Stimulated activated CD4-positive, alpha-beta T cell treated with anti-CD3 and anti-CD28 coated beads, TNF-alpha, amount 100 ng/mL, for 24 hours (primary cell): ENCODE data around the gene TFCP2L1.

ENCODE experiments used
- DNase-seq, 3 experiments: peaks; one replicate each; pipeline ENCODE4 v3.0.0-alpha.2; 2020; ENCODE audit warnings: low read depth in 3 of 3

The TFCP2L1 gene

DNA sequence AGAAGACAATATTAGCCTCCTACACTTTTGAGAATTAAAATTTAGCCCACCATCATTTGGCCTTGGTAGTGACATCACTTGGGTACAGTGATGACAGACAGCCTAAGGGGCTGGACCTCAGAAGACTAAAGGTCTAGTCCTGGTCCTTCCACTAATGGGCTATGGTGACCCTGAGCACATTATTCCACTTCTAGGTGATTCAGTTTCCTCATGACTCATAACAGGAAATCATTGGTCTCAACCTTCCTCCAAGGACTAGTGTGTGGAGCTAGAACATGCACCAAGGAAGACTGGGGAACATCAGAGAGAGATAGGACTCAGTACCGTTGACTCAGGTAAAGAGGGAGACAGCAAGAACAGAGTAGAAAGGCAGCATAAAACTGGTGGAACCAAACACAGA lies 64.0 kb downstream of the TFCP2L1 start:
- no peak for DNase-seq

DNA sequence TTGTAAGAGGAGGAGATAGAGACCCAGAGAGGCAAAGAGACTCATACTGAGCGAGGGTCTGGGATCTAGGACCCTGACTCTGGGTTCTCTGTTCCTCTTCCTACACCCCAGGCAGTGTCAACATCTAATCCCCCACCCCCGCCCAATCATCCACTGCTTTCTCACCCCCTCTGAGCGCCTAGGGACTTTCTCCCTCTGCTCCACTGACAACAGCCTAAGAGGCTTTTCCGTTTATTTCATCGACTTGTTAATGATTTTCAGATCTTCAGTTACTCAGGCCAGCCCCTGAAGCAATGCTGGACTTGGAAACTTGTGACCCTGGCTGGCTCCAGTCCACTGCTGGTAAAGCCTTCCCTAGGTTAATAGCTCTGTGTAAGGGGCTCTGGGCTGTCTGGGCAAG lies 65.1 kb downstream of the TFCP2L1 start:
- no peak for DNase-seq

- no peak for DNase-seq
Measured at GRCh38 chr2:121218386-121218938, 66.5 kb downstream of the TFCP2L1 start.

DNA sequence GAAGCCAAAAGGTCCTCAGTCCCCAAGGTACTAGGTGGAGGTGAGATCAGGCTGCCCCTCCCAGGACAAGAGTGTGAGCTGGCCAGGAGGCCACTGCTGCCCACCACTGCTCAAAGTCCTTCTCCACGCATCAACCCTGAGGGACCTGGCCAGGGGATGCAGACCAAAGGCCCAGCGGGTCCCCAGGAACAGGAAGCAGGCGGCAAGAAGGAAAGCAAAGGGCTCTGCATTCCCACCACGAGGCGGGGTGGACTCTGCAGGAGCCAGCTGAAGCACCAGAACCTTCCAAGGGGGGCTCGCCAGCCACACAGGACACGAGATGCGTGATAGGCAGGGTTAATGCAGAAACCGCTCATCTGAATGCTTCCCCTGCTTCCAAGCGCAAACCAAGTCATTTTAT lies 67.4 kb downstream of the TFCP2L1 start:
- no peak for DNase-seq

DNA sequence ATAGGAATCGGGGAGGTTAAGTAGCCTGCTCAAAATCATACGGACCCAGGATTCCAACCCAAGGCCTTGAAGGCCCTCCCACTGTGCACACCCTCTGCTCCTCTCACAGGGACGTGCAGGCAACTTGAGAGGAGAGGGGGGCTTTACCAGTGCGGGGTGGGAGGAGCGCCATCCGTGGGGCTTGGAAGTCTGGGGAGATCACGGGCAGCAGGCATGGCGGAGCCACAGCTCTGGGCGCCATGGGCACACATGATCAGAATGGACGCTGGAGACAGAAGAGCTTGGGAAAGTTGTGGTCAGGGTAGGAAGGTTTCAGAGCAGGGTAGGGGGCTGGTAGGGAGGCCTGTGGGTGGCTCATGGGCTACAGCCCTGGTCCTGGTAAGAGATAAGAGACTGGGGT lies 70.7 kb downstream of the TFCP2L1 start:
- no peak for DNase-seq

DNA sequence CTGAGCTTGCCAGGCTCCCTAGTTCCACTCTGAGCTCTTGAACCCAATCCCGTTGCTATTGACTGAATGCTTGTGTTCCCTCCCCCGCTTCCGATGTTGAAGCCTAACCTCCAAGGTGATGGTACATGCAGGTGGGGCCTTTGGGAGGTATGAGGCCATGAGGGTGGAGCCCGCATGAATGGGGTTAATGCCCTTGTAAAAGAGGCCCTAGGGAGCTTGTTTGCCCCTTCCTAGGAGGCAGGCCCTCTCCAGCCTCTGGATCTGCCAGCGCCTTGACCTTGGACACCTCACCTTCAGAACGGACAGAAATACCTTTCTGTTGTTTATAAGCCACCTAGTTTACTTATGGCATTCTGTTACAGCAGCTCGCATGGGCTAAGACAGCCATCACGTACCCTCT lies 71.6 kb downstream of the TFCP2L1 start:
- DNase-seq, result no peak

DNA sequence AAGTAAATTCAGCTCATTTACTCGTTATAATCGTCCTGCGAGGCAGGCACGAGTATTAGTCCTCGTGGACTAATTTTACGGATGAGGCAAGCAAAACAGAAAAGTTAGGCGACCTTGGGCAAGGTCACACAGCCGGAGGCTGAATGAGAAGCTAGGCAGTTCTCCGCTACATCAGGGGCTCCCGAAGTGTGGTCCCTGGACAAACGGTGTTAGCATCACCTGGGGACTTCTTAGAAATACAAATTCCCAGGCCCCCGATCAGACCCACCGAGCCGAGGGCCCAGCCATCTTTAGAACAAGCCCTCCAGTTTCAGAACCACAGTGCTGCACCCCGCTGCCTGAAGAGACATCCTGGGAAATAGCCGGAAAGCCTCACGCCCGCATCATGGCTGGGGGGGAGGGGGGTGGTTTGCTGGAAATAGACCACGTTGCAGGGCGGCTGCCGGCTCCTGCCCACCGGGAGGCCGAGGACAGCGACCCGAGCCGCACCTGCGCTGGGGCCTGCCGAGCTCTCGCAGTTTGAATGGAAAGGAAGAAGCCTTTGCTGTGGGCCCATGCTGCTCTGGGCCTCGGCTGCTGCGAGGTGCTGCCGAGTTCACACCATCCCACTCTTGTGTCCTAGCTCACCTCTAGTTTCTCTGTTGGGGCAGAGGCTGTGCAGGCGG lies 72.2 kb downstream of the TFCP2L1 start:
- no peak for DNase-seq

DNA sequence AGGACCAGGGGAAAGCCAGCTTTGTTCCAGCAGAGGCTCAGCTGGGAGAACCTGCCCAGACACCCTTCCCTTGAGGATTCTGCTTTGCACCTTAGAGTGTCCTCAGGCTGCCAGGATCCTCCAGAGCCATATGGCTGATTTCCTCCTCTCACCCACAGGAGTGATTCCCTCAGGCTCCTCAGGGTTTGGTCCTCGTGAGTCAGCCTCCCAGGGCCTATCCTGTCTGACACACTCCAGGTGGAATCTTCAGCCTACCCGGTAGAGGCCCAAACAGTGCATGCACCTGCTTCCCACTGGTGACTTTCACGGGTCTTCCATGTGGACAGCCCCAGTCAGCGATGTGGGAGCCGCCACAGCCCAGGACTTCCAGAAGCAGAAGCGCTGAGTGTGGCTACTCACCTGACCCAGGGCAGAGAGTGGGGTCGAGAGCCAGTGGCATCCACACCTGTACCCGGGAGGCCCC lies 73.3 kb downstream of the TFCP2L1 start:
- no peak for DNase-seq

DNA sequence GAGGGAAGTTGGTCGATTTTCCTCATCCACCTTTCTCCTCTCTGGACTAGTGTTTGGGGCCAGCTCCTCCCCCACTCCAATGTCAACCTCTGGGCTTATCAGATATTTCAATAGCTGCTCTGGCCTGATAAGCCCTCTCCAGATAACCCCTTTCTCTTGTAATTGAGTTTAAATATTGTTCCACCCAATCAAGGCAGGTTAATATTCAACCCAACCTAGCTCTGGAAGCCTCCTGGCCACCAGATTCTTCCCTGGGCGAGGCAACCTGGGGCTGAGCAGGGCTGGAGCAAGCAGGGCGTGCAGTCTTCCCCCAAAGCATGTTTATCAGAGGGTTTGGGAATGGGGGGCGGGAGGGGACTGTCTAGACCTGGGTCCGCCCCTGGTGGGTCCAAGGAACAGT lies 73.8 kb downstream of the TFCP2L1 start:
- no peak for DNase-seq

DNA sequence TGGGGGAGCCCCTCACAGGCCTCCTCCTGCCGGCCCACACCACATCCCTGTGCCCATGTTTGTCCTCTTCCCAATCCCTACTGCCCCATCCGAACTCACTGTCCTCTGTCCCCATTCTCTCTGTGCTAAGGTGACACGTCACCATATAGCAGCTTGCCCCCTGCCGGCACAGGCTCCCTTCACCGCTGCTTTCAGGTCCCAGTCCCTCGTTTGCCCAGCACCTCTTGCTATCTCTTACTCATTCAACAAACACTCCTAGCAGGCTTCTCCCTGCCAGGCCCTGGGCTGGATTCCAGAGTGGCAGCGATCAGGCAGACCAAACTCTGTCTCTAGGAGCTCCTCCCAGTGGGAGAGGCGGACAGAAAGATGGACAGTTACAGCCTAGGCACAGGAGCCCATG lies 74.3 kb downstream of the TFCP2L1 start:
- no peak for DNase-seq

- no peak for DNase-seq
Measured at GRCh38 chr2:121209014-121209610, 75.9 kb downstream of the TFCP2L1 start.

- no peak for DNase-seq
Measured at GRCh38 chr2:121207494-121207893, 77.5 kb downstream of the TFCP2L1 start.

GRCh38 chr2:121205321-121205942 lies 79.6 kb downstream of the TFCP2L1 start:
- DNase-seq, result no peak

- DNase-seq, result no peak
Measured at GRCh38 chr2:121203591-121204249, 81.3 kb downstream of the TFCP2L1 start.

DNA sequence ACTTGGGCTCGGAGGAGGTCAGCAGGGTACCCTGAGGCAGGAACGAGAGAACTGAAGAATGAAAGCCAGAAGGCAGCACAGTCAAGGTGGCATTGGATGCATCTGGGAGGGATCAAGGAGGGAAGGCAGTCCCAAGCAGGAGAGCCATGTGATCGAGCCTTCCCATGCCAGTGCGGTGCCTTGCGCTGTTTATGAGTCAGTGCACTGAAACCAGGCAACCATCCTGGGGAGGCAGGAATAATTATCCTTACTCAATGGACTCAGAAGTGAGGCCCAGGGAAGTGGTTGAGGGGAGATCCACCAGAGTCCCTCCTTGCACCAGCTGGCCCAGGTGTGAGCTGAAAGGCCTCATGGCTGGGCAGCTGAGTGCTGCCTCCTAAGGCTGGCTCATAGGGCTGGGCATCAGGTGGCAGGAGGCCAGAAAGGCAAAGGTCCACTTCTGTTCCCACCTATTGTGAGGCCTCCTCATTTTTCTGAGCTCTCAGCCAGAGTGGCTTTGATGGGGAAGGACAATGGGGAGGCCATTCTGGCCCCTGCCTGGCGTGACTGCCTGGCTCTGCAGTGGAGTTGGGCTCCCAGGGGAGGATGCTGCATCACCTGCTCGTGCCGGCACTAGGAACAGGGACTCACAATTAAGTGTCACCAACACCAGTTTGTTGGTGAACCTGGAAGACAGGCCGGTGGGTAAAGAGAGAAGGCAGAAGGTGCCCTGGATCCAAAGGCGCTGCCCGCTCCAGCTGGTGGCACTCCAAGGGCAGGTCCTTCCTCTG lies 82.3 kb downstream of the TFCP2L1 start:
- no peak for DNase-seq

GRCh38 chr2:121201796-121202195 lies 83.2 kb downstream of the TFCP2L1 start:
- DNase-seq, result no peak

- no peak for DNase-seq
Measured at GRCh38 chr2:121200419-121201315, 84.3 kb downstream of the TFCP2L1 start.

- DNase-seq, result no peak
Measured at GRCh38 chr2:121200011-121200347, 85.0 kb downstream of the TFCP2L1 start.

DNA sequence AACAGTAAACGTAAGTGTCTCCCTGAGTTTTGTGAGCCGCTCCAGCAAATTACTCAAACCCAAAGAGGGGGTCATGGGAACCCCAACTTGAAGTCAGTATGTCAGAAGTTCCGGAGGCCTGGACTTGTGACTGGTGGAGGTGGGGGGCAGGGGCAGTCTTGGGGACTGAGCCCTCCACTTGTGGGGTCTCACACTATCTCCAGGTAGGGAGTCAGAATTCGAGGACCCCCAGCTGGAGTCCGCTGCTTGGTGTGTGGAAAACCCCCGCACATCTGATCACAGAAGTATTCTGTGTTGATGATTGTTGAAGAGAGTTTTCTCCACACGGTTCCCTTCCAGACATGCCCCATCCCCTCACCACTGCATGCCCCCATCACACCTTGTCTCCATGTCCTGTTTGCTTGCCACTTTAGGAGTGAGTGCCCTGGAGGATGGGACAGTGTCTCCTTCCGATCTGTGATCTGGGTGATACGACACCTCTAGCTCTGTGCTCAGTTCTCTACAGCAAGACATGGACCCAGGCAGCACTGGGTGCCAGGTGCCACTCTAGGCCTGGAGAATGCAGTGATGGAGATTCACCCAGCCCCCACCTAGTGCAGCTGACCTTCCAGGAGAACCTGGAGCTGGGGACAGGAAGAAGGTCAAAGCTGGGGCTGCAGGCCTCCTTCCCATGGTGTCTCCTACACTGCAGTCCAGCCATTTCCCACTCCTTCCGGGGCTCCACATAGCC lies 85.6 kb downstream of the TFCP2L1 start:
- DNase-seq, result no peak
